ENCODE results near the gene MGAT4B.

DNA sequence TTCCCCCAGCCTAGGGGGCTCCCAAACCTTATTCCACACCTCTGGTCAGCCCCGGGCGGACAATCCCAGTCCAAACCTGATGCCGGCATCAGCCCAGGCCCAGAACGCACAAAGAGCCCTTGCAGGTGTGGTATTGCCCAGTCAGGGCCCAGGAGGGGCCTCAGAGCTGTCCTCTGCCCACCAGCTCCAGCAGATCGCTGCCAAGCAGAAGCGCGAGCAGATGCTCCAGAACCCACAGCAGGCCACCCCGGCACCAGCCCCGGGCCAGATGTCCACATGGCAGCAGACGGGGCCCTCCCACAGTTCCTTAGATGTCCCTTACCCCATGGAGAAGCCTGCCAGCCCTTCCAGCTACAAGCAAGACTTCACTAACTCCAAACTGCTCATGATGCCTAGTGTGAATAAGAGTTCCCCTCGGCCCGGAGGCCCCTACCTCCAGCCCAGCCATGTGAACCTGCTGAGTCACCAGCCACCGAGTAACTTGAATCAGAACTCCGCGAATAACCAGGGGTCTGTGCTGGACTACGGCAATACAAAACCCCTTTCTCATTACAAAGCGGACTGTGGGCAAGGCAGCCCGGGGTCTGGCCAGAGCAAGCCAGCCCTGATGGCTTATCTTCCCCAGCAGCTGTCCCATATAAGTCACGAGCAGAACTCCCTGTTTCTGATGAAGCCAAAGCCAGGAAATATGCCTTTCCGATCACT, 40.5 kb downstream of the MGAT4B start:
- TF ChIP-seq CTCF (IDR thresholded peaks at IDR 0.05) (no peak), POLR2A (IDR thresholded peaks at IDR 0.05) (no peak)
